Ovary (tissue), 9 donors: ENCODE measurements around the gene TCN2. TPM values are rescaled to one million over a fixed set of nuclear protein-coding genes. Genes with fewer than 3 reads are reported as not detected.

Experiments used
- DNase-seq, 5 donors: peaks; one replicate each; pipeline ENCODE4 v3.0.0-alpha.2; 2019 to 2020
- H3K27ac ChIP-seq, 2 donors: fragments of 200-600 bp; one replicate each; pipeline versions ENCODE4 v1.5.1 to v1.8.0; 2019 to 2022
- H3K27me3 ChIP-seq: fragments of 200-600 bp; one replicate; pipeline ENCODE4 v1.8.0; 2022
- H3K36me3 ChIP-seq: fragments of 200-600 bp; sonication (generic); one replicate; pipeline ENCODE4 v1.5.1; 2019
- H3K4me1 ChIP-seq: one replicate; pipeline ENCODE4 v1.8.1; 2013; ENCODE audit warnings: mild to moderate bottlenecking, moderate library complexity; ENCODE audit not compliant: insufficient read depth
- H3K4me3 ChIP-seq: fragments of 200-600 bp; sonication (generic); one replicate; pipeline ENCODE4 v1.5.1; 2017
- H3K9me3 ChIP-seq, 2 donors: fragments of 200-600 bp in 1 of 2; sonication (generic) in 1 of 2; one replicate each; pipeline versions ENCODE4 v1.5.1 to v1.8.1; 2013 to 2019; ENCODE audit warnings: mild to moderate bottlenecking in 1 of 2, moderate library complexity in 1 of 2
- EP300 ChIP-seq: sonication (generic); formaldehyde crosslinking; IDR thresholded peaks from one replicate; pipeline ENCODE4 v1.6.1; 2017; ENCODE audit warnings: antibody characterized with exemption
- POLR2A ChIP-seq: fragments of 450-650 bp; IDR thresholded peaks from one replicate; pipeline ENCODE4 v1.6.1; 2017; ENCODE audit warnings: antibody characterized with exemption, mild to moderate bottlenecking, moderate library complexity
- WGBS, 3 donors: extraction: QIAGEN DNeasy Blood & Tissue Kit in 1 of 3; methylation state at CpG; one replicate each; pipeline versions ENCODE4 v1.1.5 to v1.1.7; 2013 to 2017; 5-methylcytosine and 5-hydroxymethylcytosine counted together
- intact Hi-C, 4 donors: fragments of 100-400 bp; cut with DNase I; formaldehyde crosslinking; loops; one replicate each; pipeline versions ENCODE4 v1.11.0 to v1.15.1; 2022 to 2023
- polyA plus RNA-seq, 2 donors: library from polyadenylated mRNA; stranded (reverse); fragments of 200-250 nt in 1 of 2; fragments of 350-450 nt in 1 of 2; fragmentation: Illumina TruSeq in 1 of 2; extraction: RNeasy Lipid Tissue Mini Kit (QIAGEN cat#74804) in 1 of 2; gene quantifications; one replicate each; pipeline ENCODE4 v1.2.3, GENCODE V29; 2013 to 2014
- total RNA-seq, 7 donors: library from RNA; depleted of rRNA in 2 of 7; stranded (reverse); fragments of >200 nt in 2 of 7; fragmentation: NEBNext Ultra II Directional in 3 of 7; extraction: Animal tissue kit (Norgen Biotek cat#: 25700) in 3 of 7; gene quantifications; one replicate each; pipeline versions ENCODE4 v1.1.0 to v1.2.4, GENCODE V29; 2016 to 2023
- TF ChIP-seq, protein P1 (sequence below), 3 donors: fragments of 450-650 bp in 2 of 3; fragments of 200-600 bp in 1 of 3; IDR thresholded peaks; one replicate each; pipeline versions ENCODE4 v1.5.1 to v1.8.0; 2016 to 2022; ENCODE audit warnings: antibody characterized with exemption in 3 of 3, mild to moderate bottlenecking in 1 of 3
- donor health status: DM: no; HTN: no; CAD: no; lungs with moderate emphysema.
- donor health status: DM: no; HTN: no; CAD: no.
- donor health status: Bipolar disorder and iron deficiency.
- donor health status: DM: yes; HTN: yes; CAD: no.
- donor health status: DM: no; HTN: no; CAD: no.
- donor health status: DM: yes; HTN: yes; CAD: no.

TCN2 gene
- total and polyA plus RNA-seq, 9 donors, result 5.1 to 33.9 (median 15.6) TPM

DNA sequence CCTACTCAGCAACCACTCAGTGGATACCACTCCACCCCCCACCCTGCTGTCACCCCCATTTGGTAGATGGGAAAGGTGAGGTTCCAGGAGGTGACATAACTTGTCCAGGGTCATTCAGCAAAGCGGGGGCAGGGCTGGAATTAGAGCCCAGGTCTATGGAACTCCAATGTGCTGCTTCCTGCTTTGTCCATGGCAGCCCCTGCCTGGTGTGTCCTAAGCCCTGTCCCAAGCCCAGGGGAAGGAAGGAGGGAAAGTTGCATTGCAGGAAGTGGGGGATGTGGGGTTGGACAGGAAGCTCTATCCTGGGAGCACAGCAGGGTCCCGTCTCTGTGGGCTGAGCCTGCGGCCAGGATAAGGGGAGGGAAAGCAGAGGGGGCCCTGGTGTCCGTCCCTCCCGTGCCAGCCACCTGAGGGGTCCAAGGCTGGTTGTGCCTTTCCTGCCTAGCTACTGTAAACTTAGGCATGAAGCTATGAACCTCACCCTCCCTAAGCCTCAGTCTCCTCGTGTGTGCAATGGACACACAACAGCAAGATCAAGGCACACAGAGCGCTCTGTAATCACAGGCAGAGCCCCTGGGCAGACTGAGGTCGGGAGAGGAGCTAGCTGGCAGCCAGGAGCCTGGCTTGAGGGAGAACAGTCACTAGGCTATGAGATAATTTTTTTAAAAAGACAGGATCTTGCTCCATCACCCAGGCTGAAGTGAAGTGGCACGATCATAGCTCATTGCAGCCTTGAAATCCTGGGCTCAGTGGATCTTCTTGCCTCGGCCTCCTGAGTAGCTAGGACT lies 45.4 kb upstream of the TCN2 start:
- H3K36me3 ChIP-seq, result no peaks in the 10 kb centered on the region
- 56 to 60% (median 58%) methylated on average over 10 of the region's 10 CpGs for WGBS, 3 donors
- TF ChIP-seq, protein P1, sequence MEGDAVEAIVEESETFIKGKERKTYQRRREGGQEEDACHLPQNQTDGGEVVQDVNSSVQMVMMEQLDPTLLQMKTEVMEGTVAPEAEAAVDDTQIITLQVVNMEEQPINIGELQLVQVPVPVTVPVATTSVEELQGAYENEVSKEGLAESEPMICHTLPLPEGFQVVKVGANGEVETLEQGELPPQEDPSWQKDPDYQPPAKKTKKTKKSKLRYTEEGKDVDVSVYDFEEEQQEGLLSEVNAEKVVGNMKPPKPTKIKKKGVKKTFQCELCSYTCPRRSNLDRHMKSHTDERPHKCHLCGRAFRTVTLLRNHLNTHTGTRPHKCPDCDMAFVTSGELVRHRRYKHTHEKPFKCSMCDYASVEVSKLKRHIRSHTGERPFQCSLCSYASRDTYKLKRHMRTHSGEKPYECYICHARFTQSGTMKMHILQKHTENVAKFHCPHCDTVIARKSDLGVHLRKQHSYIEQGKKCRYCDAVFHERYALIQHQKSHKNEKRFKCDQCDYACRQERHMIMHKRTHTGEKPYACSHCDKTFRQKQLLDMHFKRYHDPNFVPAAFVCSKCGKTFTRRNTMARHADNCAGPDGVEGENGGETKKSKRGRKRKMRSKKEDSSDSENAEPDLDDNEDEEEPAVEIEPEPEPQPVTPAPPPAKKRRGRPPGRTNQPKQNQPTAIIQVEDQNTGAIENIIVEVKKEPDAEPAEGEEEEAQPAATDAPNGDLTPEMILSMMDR (IDR thresholded peaks at IDR 0.05), result no peak
- TF ChIP-seq EP300, result no peak
- no peak for TF ChIP-seq POLR2A
- H3K4me1 ChIP-seq, result no peaks in the 10 kb centered on the region
- H3K27me3 ChIP-seq, result no peaks in the 10 kb centered on the region
- H3K27ac ChIP-seq, result no peak overlapping the region
- no peak for DNase-seq
- no peak overlapping the region for H3K4me3 ChIP-seq
- H3K9me3 ChIP-seq, result no peaks in the 10 kb centered on the region
- intact Hi-C loops, result no loop called here

DNA sequence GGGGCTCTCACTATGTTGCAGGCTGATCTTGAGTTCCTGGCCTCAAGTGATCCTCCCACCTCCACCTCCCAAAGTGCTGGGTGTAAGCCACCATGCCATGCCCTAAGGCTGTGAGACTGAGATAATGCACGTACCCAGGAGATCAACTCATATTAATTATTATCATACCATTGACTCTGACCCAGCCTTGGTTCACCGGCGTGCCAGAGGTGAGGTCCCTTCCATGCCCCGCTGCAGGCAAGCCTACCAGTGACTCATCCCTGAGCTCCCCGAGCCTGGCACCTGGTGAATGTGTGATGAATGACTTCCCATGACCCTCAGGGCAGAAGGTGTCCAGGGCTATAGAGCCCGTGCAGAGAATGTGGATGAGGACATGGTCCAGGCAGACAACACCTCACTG lies 44.6 kb upstream of the TCN2 start:
- intact Hi-C loops, result no loop called here
- 62 to 72% (median 66%) methylated on average over 6 of the region's 6 CpGs for WGBS, 3 donors
- Histone ChIP-seq H3K4me1 (no peaks in the 10 kb centered on the region), H3K36me3 (no peaks in the 10 kb centered on the region), H3K27me3 (no peaks in the 10 kb centered on the region), H3K4me3 (no peak overlapping the region), H3K9me3 (no peaks in the 10 kb centered on the region), H3K27ac (no peak overlapping the region)
- TF ChIP-seq EP300, result no peak
- no peak for TF ChIP-seq POLR2A
- TF ChIP-seq, protein P1 (IDR thresholded peaks at IDR 0.05), result no peak
- no peak for DNase-seq

DNA sequence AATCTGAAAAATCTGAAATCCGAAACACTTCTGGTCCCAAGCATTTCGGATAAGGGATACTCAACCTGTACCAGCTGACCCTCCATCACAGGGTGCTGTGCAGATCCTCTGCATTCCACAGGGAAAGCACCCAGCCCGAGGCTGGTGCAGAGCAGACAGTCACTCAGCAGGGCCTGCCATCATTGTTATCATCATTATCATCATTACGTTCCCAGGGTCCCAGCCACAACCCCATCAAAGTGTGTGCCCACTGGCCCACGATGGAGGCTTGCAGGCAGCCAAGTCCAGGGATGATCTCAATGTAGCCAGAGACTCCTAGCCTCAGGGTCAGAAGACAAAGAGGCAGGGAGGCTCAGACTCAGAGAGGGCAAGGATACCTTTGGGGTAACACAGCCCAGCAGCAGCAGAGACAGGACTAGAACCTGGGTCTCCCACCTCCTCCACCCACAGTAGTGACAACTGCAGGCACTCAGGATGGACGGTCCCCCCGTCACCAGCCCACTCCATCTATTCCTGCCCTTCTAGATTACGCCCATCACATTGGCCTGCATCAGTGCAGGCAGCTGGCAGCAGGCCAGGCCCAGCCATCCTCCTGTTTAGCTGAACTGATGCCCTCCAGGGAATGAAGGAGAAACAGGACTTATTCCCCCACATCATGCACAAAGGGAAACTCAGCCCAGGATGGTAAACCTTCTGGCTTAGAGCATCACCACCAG lies 42.8 kb upstream of the TCN2 start:
- no peaks in the 10 kb centered on the region for H3K9me3 ChIP-seq
- H3K27me3 ChIP-seq, result no peaks in the 10 kb centered on the region
- no peak overlapping the region for H3K27ac ChIP-seq
- no peak for DNase-seq
- H3K36me3 ChIP-seq, result no peaks in the 10 kb centered on the region
- 66 to 77% (median 69%) methylated on average over 8 of the region's 8 CpGs for WGBS, 3 donors
- no peak overlapping the region for H3K4me3 ChIP-seq
- no peaks in the 10 kb centered on the region for H3K4me1 ChIP-seq
- TF ChIP-seq, protein P1 (IDR thresholded peaks at IDR 0.05), result no peak
- TF ChIP-seq POLR2A, result no peak
- TF ChIP-seq EP300, result no peak
- intact Hi-C loops, result no loop called here

DNA sequence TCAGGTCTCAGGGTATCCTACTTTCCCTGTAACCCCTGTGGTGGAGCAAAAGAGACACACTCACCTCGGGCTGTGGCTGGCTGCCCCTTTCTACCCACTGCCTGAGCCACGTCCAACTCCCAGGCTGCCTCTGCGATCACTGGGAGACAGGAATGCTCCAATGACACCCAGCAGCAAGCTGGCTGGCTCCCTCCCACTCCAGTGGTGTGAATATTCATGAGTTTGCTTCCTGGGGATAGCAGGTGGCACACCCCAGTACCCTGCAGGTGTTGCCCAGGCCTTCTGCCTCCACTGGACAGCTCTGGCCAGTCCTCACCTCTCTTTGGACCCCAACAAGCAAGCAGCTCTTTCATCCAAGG lies 42.2 kb upstream of the TCN2 start:
- H3K4me1 ChIP-seq, result no peaks in the 10 kb centered on the region
- H3K27ac ChIP-seq, result no peak overlapping the region
- intact Hi-C loops, result no loop called here
- H3K27me3 ChIP-seq, result no peaks in the 10 kb centered on the region
- no peak overlapping the region for H3K4me3 ChIP-seq
- whole genome bisulfite sequencing, 3 donors, result 33 to 47% (median 43%) methylated on average over 3 of the region's 3 CpGs
- TF ChIP-seq, protein P1 (IDR thresholded peaks at IDR 0.05), result no peak
- no peak for TF ChIP-seq EP300
- no peak for TF ChIP-seq POLR2A
- H3K9me3 ChIP-seq, result no peaks in the 10 kb centered on the region
- DNase-seq, result no peak
- H3K36me3 ChIP-seq, result no peaks in the 10 kb centered on the region
